RWPE1 (cell line): Measurements from ENCODE around the gene BMP4.
"Not testable (repeated sequence)": the region's sequence is repeated elsewhere in the genome, so short reads cannot be mapped to it uniquely, and the experiment has no call there.

Source experiments
- CTCF ChIA-PET: fragments of 350-600 bp; sonication (Branson Sonifier 250); formaldehyde crosslinking; extraction: SDS; loops from one replicate; lab custom pipeline; 2021; lab: Yijun Ruan, JAX
- POLR2A ChIA-PET: fragments of 400-600 bp; formaldehyde crosslinking; extraction: SDS; loops from one replicate; lab custom pipeline; 2020; ENCODE audit warnings: antibody characterized with exemption; ENCODE audit not compliant: low non-redundant PET; lab: Yijun Ruan, JAX
- DNase-seq: peaks from one replicate; pipeline ENCODE4 v3.0.0; 2012; ENCODE audit warnings: low spot score
- H3K27ac ChIP-seq: fragments of 450-650 bp; 2 replicates; pipeline ENCODE4 v1.5.1; 2017
- TF ChIP-seq, protein P1 (sequence below): fragments of 450-650 bp; conservative IDR thresholded peaks from 2 replicates; pipeline ENCODE4 v1.5.1; 2017; ENCODE audit warnings: low read depth, mild to moderate bottlenecking

Gene BMP4

DNA sequence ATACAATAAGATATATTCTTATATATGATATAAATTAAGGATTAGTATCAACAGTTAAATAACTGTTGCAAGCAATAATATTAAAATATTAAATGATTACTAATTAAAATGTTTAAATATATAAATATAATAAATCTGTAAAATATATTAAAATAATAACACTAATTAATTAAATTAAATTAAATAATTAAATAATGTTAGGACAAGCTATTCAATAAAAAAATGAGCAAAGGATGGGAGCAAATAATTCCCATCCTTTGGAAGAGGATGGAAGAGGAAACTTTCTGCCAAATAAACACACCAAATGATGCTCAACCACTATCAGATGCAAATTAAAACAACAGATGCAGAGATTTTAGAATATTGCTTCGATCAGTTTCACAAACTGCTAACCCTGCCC is 39.4 kb upstream of the BMP4 start:
- no peak overlapping the region for H3K27ac ChIP-seq
- TF ChIP-seq, protein P1, sequence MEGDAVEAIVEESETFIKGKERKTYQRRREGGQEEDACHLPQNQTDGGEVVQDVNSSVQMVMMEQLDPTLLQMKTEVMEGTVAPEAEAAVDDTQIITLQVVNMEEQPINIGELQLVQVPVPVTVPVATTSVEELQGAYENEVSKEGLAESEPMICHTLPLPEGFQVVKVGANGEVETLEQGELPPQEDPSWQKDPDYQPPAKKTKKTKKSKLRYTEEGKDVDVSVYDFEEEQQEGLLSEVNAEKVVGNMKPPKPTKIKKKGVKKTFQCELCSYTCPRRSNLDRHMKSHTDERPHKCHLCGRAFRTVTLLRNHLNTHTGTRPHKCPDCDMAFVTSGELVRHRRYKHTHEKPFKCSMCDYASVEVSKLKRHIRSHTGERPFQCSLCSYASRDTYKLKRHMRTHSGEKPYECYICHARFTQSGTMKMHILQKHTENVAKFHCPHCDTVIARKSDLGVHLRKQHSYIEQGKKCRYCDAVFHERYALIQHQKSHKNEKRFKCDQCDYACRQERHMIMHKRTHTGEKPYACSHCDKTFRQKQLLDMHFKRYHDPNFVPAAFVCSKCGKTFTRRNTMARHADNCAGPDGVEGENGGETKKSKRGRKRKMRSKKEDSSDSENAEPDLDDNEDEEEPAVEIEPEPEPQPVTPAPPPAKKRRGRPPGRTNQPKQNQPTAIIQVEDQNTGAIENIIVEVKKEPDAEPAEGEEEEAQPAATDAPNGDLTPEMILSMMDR, result no peak
- DNase-seq, result no peak
- CTCF ChIA-PET, result no interaction called here
- POLR2A ChIA-PET, result no interaction called here

GRCh38 chr14:53993920-53994607 is 37.4 kb upstream of the BMP4 start:
- DNase-seq, result peak; percentile 26
- no peak overlapping the region for H3K27ac ChIP-seq
- CTCF ChIA-PET, result interaction anchor here (0.5 kb wide), 1 partner anchor 16 kb away, joined by 3 read pairs; no protein-coding TSS in a partner anchor
- TF ChIP-seq, protein P1, result no peak
- POLR2A ChIA-PET, result no interaction called here

DNA sequence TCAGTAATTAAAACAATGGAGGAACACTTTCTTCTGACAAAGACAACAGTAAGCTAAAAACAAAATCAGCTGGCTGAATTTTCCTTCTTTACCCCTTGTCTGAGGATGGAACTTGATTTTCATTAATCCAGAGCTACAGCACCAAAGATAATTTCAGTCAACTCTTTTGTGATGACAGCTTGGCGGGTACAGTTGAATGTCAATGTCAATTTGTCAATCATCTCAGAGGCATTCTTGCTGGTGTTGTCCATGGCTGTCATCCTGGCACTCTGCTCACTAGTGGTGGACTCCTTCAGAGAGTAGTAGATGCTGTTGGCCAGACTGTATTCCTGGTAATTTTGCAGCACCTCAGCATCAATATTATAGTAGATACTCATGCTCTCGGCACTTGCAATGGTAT is 34.4 kb upstream of the BMP4 start:
- no peak overlapping the region for H3K27ac ChIP-seq
- ChIA-PET POLR2A (no interaction called here), CTCF (interaction anchor here (1.0 kb wide), 1 partner anchor 356 kb away, joined by 3 read pairs; no protein-coding TSS in a partner anchor)
- TF ChIP-seq, protein P1, result no peak
- no peak for DNase-seq

- DNase-seq, H3K27ac ChIP-seq, POLR2A ChIA-PET, CTCF ChIA-PET: not testable (repeated sequence)
Observed at GRCh38 chr14:53986718-53987117, 30.1 kb upstream of the BMP4 start.

GRCh38 chr14:53984958-53985357 is 28.3 kb upstream of the BMP4 start:
- CTCF ChIA-PET, POLR2A ChIA-PET, H3K27ac ChIP-seq, DNase-seq: not testable (repeated sequence)

DNA sequence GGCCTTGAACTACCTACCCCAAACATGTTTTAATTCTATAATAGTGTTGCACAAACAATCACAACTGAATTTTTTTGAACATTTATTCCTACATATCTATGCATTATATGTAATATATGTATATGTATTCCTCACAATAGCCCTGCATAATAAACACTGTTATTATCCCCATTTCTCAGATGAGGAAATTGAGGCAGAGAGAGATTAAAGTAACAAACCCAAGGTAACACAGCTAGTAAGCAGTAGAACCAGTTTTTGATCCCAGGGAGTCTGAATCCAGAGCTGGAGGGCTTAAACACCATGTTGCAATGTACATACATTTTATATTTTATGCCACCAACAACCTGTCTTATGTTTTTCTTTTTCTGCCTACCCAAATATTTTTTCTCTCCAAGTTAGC is 26.5 kb upstream of the BMP4 start:
- ChIA-PET CTCF (interaction anchor here (0.6 kb wide), 1 partner anchor 184 kb away, joined by 4 read pairs; no protein-coding TSS in a partner anchor), POLR2A (no interaction called here)
- TF ChIP-seq, protein P1, result no peak
- DNase-seq, result no peak
- H3K27ac ChIP-seq, result no peak overlapping the region

DNA sequence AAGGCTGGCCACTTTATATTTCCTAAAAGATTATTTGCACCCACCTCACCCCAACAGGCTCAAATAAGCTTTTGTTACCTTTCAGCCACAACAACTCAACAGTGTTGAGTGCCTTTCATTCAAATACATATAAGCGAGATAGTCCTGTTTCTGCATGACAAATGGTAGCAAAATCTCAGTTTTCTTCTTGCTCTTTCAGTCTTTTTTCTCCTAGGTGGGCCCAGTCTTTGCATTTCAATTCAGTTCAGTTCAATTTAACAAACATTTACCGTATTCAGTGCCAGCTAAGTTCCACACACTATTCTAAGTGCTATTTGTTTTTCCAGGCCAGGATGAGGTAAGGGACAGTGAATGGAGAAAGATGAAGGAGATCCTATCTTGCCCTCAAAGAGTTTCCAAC is 25.9 kb upstream of the BMP4 start:
- DNase-seq, result no peak
- CTCF ChIA-PET, result no interaction called here
- POLR2A ChIA-PET, result no interaction called here
- TF ChIP-seq, protein P1, result no peak
- H3K27ac ChIP-seq, result no peak overlapping the region
